ENCODE measurements around the gene DUS2. TPM values are rescaled to one million over a fixed set of nuclear protein-coding genes. Genes with fewer than 3 reads are reported as not detected.
A peak's percentile ranks its signal among the peaks of the same experiment; 100 is the strongest.
"Not testable (repeated sequence)": the region's sequence is repeated elsewhere in the genome, so short reads cannot be mapped to it uniquely, and the experiment has no call there.

DUS2 gene
- total and polyA plus RNA-seq, 5 donors = 4.3 to 9.5 (median 5.9) TPM

DNA sequence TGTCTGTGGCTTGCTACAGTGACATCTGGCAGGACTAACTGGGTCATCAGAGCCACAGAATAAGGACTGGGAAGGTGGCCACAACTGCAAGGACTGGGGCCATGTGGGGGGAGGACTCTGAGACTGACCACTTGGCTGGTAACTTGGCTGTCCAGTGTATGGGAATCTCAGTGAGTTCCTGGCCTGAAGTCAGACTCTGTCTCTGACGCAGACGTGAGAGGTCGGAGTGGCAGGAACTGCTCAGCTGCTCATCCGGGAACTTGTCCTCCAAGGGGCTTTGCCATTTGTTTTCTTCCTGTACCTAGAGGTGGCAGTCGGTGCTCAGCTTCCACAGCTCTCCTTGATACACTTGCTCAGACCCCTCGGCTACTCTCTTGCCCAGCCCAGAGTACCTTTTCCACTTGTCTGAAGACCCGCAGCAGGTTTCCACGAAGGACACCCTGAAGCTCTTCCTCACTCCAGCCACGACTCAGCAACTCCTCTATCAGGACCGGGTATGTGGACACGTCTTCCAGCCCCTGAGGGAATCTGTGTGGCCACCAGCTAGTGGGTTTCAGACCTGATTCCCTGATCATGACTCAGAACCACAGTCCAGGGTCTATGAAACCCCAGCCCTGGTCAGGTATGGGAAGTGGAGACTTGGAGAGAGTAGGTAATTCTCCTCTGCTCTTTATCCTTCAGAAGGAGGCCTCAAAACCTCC, 35.5 kb upstream of the DUS2 start:
- peaks cover 4% of the 10 kb centered on the region for H3K4me1 ChIP-seq (ENCODE audit: control insufficient read depth, insufficient read depth, low read length)
- 55% methylated on average over 11 of the region's 11 CpGs for WGBS
- H3K27me3 ChIP-seq (ENCODE audit: control insufficient read depth, insufficient read depth) = no peaks in the 10 kb centered on the region
- H3K27ac ChIP-seq (ENCODE audit: low read length) = peak overlapping the region; percentile 9
- intact Hi-C loops (cut with DNase I) = loop anchor here in 1 of 4 donors (10.0 kb wide), 1 partner anchor 57 kb away; no protein-coding TSS in a partner anchor
- H3K9me3 ChIP-seq (ENCODE audit: control insufficient read depth, low read length) = no peaks in the 10 kb centered on the region
- ATAC-seq = peak; percentile 68 to 78
- H3K4me3 ChIP-seq (ENCODE audit: low read length) = no peak overlapping the region
- peak; percentile 47 to 65 (median 58) for DNase-seq

- Histone ChIP-seq H3K4me3 (ENCODE audit: low read length) (no peak overlapping the region), H3K27ac (ENCODE audit: low read length) (no peak overlapping the region), H3K9me3 (ENCODE audit: control insufficient read depth, low read length) (no peaks in the 10 kb centered on the region), H3K27me3 (ENCODE audit: control insufficient read depth, insufficient read depth) (no peaks in the 10 kb centered on the region), H3K4me1 (ENCODE audit: control insufficient read depth, insufficient read depth, low read length) (peaks cover 5% of the 10 kb centered on the region)
- intact Hi-C loops (cut with DNase I) = loop anchor here in 1 of 4 donors (10.0 kb wide), 1 partner anchor 56 kb away; no protein-coding TSS in a partner anchor
- 80% methylated on average over 3 of the region's 3 CpGs for WGBS
- DNase-seq (no peak), ATAC-seq (no peak)
Measured at GRCh38 chr16:67988675-67989074, 34.4 kb upstream of the DUS2 start.

GRCh38 chr16:67989322-67990017, 33.6 kb upstream of the DUS2 start:
- ATAC-seq (no peak), DNase-seq (peak in 1 of 3 donors; percentile 0)
- H3K4me3 ChIP-seq (ENCODE audit: low read length) = no peak overlapping the region
- no peaks in the 10 kb centered on the region for H3K27me3 ChIP-seq (ENCODE audit: control insufficient read depth, insufficient read depth)
- H3K9me3 ChIP-seq (ENCODE audit: control insufficient read depth, low read length) = no peaks in the 10 kb centered on the region
- no peak overlapping the region for H3K27ac ChIP-seq (ENCODE audit: low read length)
- peaks cover 8% of the 10 kb centered on the region for H3K4me1 ChIP-seq (ENCODE audit: control insufficient read depth, insufficient read depth, low read length)
- intact Hi-C loops (cut with DNase I) = loop anchor here in 2 of 4 donors (10.0 kb wide), 3 partner anchors 55 to 245 kb away; partner anchors contain the start of gene ESRP2 (in 1 of the 2)
- WGBS = 81% methylated on average over 8 of the region's 8 CpGs

DNA sequence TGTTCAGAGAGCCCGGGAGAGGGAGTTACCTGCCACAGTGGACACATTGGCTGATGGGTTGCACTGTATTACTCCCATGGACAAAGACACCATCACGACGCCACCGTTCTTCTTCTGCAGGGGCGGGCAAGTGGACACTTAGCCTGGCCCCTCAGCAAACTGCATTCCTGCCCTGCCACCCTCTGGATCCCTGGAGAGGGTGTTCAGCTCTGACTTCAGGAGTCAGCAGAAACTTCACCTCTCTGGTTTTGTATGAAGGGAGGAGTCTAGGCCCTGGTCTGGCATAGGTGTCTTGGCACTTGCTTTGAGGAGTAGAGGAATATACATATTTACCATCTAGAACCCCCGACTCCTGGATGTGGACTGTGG, 33.1 kb upstream of the DUS2 start:
- DNase-seq (peak in 1 of 3 donors; percentile 17), ATAC-seq (no peak)
- Histone ChIP-seq H3K27ac (ENCODE audit: low read length) (no peak overlapping the region), H3K27me3 (ENCODE audit: control insufficient read depth, insufficient read depth) (no peaks in the 10 kb centered on the region), H3K4me3 (ENCODE audit: low read length) (no peak overlapping the region), H3K9me3 (ENCODE audit: control insufficient read depth, low read length) (no peaks in the 10 kb centered on the region), H3K4me1 (ENCODE audit: control insufficient read depth, insufficient read depth, low read length) (peaks cover 5% of the 10 kb centered on the region)
- intact Hi-C loops (cut with DNase I) = loop anchor here in 2 of 4 donors (10.0 kb wide), 2 partner anchors 235 to 245 kb away; partner anchors contain the start of gene ESRP2 (in 1 of the 2)
- WGBS = 75% methylated on average over 6 of the region's 6 CpGs

DNA sequence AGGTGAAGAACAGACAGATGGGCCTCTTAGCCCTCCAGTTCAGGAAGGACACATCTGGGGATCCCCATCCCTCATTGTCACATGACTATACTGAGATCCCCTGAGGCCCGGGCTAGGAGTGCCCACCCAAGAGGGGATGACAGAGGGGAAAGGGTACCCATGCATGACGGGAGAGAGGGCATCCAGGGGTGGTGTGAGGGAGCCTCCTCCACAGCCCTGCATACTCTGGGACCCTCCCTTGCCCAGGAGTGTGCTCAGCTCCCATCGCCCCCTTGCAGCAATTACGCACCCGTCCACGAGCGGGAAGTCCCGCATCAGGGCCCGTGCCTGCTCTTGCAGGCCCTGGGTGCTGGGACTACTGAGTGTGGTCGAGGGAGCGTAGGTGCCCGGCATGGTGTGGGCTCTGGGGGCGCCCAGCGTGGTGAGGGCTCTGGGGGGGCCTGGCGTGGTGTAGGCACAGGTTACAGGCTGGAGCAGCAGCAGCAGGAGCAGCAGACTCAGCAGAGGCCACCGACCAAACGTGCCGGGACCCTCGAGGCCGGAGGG, 30.4 kb upstream of the DUS2 start:
- WGBS = 77% methylated on average over 20 of the region's 20 CpGs
- ATAC-seq = peak; percentile 13 to 24
- Histone ChIP-seq H3K9me3 (ENCODE audit: control insufficient read depth, low read length) (no peaks in the 10 kb centered on the region), H3K4me1 (ENCODE audit: control insufficient read depth, insufficient read depth, low read length) (peaks cover 4% of the 10 kb centered on the region), H3K27me3 (ENCODE audit: control insufficient read depth, insufficient read depth) (no peaks in the 10 kb centered on the region), H3K27ac (ENCODE audit: low read length) (no peak overlapping the region), H3K4me3 (ENCODE audit: low read length) (no peak overlapping the region)
- no peak for DNase-seq
- intact Hi-C loops (cut with DNase I) = loop anchor here in 3 of 4 donors (2.0 to 10.0 kb wide), 4 partner anchors 72 to 242 kb away; partner anchors contain the start of gene ESRP2 (in 1 of the 3)

GRCh38 chr16:67993207-67994039, 29.7 kb upstream of the DUS2 start:
- peak; percentile 93 for ATAC-seq
- Histone ChIP-seq H3K4me1 (ENCODE audit: control insufficient read depth, insufficient read depth, low read length) (peaks cover 4% of the 10 kb centered on the region), H3K27me3 (ENCODE audit: control insufficient read depth, insufficient read depth) (no peaks in the 10 kb centered on the region), H3K4me3 (ENCODE audit: low read length) (peak overlapping the region; percentile 31), H3K9me3 (ENCODE audit: control insufficient read depth, low read length) (no peaks in the 10 kb centered on the region), H3K27ac (ENCODE audit: low read length) (peak overlapping the region; percentile 16)
- peak; percentile 88 to 96 (median 94) for DNase-seq
- 9% methylated on average over 39 of the region's 39 CpGs for WGBS
- intact Hi-C loops (cut with DNase I) = loop anchor here in 3 of 4 donors (2.0 to 10.0 kb wide), 4 partner anchors 71 to 241 kb away; partner anchors contain the start of gene ESRP2 (in 1 of the 3)

DNA sequence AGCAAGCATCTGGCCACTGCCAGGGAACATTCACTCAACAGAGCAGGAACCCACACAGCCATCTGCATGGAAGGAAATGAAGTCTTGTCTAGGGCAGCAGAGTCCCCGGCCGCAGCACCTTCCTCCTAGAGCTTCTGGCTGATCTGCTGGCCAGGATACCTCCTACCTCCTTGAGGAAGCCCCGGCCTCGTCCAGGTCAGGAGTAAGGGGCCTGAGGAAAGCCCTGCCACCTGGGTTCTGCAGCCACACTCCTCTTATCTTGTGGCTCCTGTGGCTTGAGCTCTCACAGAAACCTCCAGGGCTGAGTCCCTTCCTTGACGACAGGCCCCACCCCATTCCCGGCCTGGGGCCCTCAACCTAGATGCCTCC, 29.1 kb upstream of the DUS2 start:
- H3K4me3 ChIP-seq (ENCODE audit: low read length); ATAC-seq; DNase-seq; H3K27me3 ChIP-seq (ENCODE audit: control insufficient read depth, insufficient read depth); H3K4me1 ChIP-seq (ENCODE audit: control insufficient read depth, insufficient read depth, low read length); H3K9me3 ChIP-seq (ENCODE audit: control insufficient read depth, low read length): not testable (repeated sequence)
- H3K27ac ChIP-seq (ENCODE audit: low read length) = peak overlapping the region; percentile 16
- intact Hi-C loops (cut with DNase I) = loop anchor here in 2 of 4 donors (10.0 kb wide), 2 partner anchors 231 to 241 kb away; partner anchors contain the start of gene ESRP2 (in 1 of the 2)
- WGBS = 54% methylated on average over 5 of the region's 6 CpGs

- peaks cover 4% of the 10 kb centered on the region for H3K4me1 ChIP-seq (ENCODE audit: control insufficient read depth, insufficient read depth, low read length)
- intact Hi-C loops (cut with DNase I) = loop anchor here in 2 of 4 donors (10.0 kb wide), 2 partner anchors 229 to 239 kb away; partner anchors contain the start of gene ESRP2 (in 1 of the 2)
- ATAC-seq (no peak), DNase-seq (no peak)
- 83% methylated on average over 5 of the region's 5 CpGs for WGBS
- no peak overlapping the region for H3K4me3 ChIP-seq (ENCODE audit: low read length)
- H3K27ac ChIP-seq (ENCODE audit: low read length) = no peak overlapping the region
- H3K27me3 ChIP-seq (ENCODE audit: control insufficient read depth, insufficient read depth) = no peaks in the 10 kb centered on the region
- no peaks in the 10 kb centered on the region for H3K9me3 ChIP-seq (ENCODE audit: control insufficient read depth, low read length)
Measured at GRCh38 chr16:67995423-67995822, 27.7 kb upstream of the DUS2 start.

- H3K27ac ChIP-seq (ENCODE audit: low read length) = no peak overlapping the region
- ATAC-seq (no peak), DNase-seq (no peak)
- H3K27me3 ChIP-seq (ENCODE audit: control insufficient read depth, insufficient read depth) = no peaks in the 10 kb centered on the region
- intact Hi-C loops (cut with DNase I) = loop anchor here in 2 of 4 donors (10.0 kb wide), 2 partner anchors 228 to 238 kb away; partner anchors contain the start of gene ESRP2 (in 1 of the 2)
- peaks cover 4% of the 10 kb centered on the region for H3K4me1 ChIP-seq (ENCODE audit: control insufficient read depth, insufficient read depth, low read length)
- WGBS = 95% methylated on average over 5 of the region's 5 CpGs
- H3K9me3 ChIP-seq (ENCODE audit: control insufficient read depth, low read length) = no peaks in the 10 kb centered on the region
- H3K4me3 ChIP-seq (ENCODE audit: low read length) = no peak overlapping the region
Measured at GRCh38 chr16:67996666-67997065, 26.4 kb upstream of the DUS2 start.

DNA sequence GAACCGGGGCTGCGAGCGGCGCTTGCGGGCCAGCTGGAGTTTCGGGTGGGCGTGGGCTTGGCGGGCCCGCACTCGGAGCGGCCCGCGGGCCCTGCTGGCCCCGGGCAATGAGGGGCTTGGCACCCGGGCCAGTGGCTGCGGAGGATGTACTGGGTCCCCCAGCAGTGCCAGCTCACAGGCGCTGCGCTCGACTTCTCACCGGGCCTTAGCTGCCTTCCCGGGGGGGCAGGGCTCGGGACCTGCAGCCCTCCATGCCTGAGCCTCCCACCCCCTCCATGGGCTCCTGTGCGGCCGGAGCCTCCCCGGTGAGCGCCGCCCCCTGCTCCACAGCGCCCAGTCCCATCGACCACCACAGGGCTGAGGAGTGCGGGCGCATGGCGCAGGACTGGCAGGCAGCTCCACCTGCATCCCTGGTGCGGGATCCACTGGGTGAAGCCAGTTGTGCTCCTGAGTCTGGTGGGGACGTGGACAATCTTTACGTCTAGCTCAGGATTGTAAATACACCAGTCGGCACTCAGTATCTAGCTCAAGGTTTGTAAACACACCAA, 24.8 kb upstream of the DUS2 start:
- not testable (repeated sequence) for H3K27me3 ChIP-seq (ENCODE audit: control insufficient read depth, insufficient read depth); ATAC-seq; H3K4me3 ChIP-seq (ENCODE audit: low read length); H3K4me1 ChIP-seq (ENCODE audit: control insufficient read depth, insufficient read depth, low read length); H3K9me3 ChIP-seq (ENCODE audit: control insufficient read depth, low read length); H3K27ac ChIP-seq (ENCODE audit: low read length)
- 94% methylated on average over 36 of the region's 36 CpGs for WGBS
- intact Hi-C loops (cut with DNase I) = loop anchor here in 2 of 4 donors (10.0 kb wide), 2 partner anchors 226 to 236 kb away; partner anchors contain the start of gene ESRP2 (in 1 of the 2)
- peak in 1 of 3 donors; percentile 55 for DNase-seq

Measured in right cardiac atrium (tissue), 5 donors.